Heart right ventricle (tissue), 16 donors: ENCODE data around the gene KRT73. TPM values are rescaled to one million over a fixed set of nuclear protein-coding genes. Genes with fewer than 3 reads are reported as not detected.

Source experiments
- ATAC-seq, 8 donors: fragments of 200-7000 bp; cut with Tn5 transposase; one replicate each; pipeline ENCODE4 v1.9.1; 2020; ENCODE audit warnings: mild to moderate bottlenecking in 8 of 8, moderate library complexity in 8 of 8, moderate number of reproducible peaks in 1 of 8
- DNase-seq, 2 donors: peaks; one replicate each; pipeline ENCODE4 v3.0.0-alpha.2; 2020
- H3K27ac ChIP-seq, 10 donors: fragments of 200-600 bp; sonication (generic) in 2 of 10; one replicate each; pipeline versions ENCODE4 v1.5.0 to v1.8.0; 2020 to 2022; ENCODE audit warnings: mild to moderate bottlenecking in 3 of 10
- H3K27me3 ChIP-seq, 7 donors: fragments of 200-600 bp; one replicate each; pipeline ENCODE4 v1.8.0; 2021 to 2022; ENCODE audit warnings: mild to moderate bottlenecking in 2 of 7
- H3K36me3 ChIP-seq, 9 donors: fragments of 200-600 bp; sonication (generic) in 1 of 9; one replicate each; pipeline versions ENCODE4 v1.5.0 to v1.8.0; 2020 to 2022; ENCODE audit warnings: mild to moderate bottlenecking in 2 of 9
- H3K4me1 ChIP-seq, 9 donors: fragments of 200-600 bp; sonication (generic) in 1 of 9; one replicate each; pipeline versions ENCODE4 v1.5.0 to v1.8.0; 2020 to 2022; ENCODE audit warnings: mild to moderate bottlenecking in 4 of 9
- H3K4me3 ChIP-seq, 10 donors: fragments of 200-600 bp; sonication (generic) in 2 of 10; one replicate each; pipeline versions ENCODE4 v1.5.0 to v1.8.0; 2020 to 2022; ENCODE audit warnings: mild to moderate bottlenecking in 7 of 10, moderate library complexity in 2 of 10
- H3K9me3 ChIP-seq, 11 donors: fragments of 200-600 bp in 10 of 11; sonication (generic) in 2 of 11; one replicate each; pipeline versions ENCODE4 v1.5.0 to v1.8.0; 2013 to 2022; ENCODE audit warnings: mild to moderate bottlenecking in 2 of 11, control low read depth in 1 of 11, moderate library complexity in 1 of 11
- WGBS, 2 donors: extraction: QIAGEN DNeasy Blood & Tissue Kit; methylation state at CpG; one replicate each; pipeline ENCODE4 v1.1.7; 2013; ENCODE audit warnings: inconsistent platforms in 1 of 2; 5-methylcytosine and 5-hydroxymethylcytosine counted together
- intact Hi-C, 10 donors: fragments of 100-400 bp; cut with DNase I; formaldehyde crosslinking; loops; one replicate each; pipeline versions ENCODE4 v1.11.1 to v1.14.2; 2022
- polyA plus RNA-seq, 2 donors: library from polyadenylated mRNA; stranded (reverse); fragments of 200-250 nt; gene quantifications; one replicate each; pipeline ENCODE4 v1.2.3, GENCODE V29; 2013
- total RNA-seq, 10 donors: library from RNA; stranded (reverse); fragmentation: NEBNext Ultra II Directional in 3 of 10; extraction: Animal tissue kit (Norgen Biotek cat#: 25700) in 3 of 10; gene quantifications; one replicate each; pipeline versions ENCODE4 v1.2.1 to v1.2.4, GENCODE V29; 2021 to 2023
- TF ChIP-seq, protein P1 (sequence below), 9 donors: fragments of 200-600 bp; sonication (generic) in 2 of 9; IDR thresholded peaks; one replicate each; pipeline versions ENCODE4 v1.5.0 to v1.8.0; 2021 to 2022; ENCODE audit warnings: antibody characterized with exemption in 9 of 9, mild to moderate bottlenecking in 5 of 9, moderate library complexity in 1 of 9
- donor health status: Arrhythmogenic right ventricular cardiomyopathy.
- donor health status: ischemic (EF 13 %, LVEDD 7.1; RV severe dilation, severe dysfunction).
- donor health status: healthy with polysubstance abuse.
- donor health status: DM: no; HTN: yes; CAD: no.
- donor health status: DM: no; HTN: no; CAD: no.
- donor health status: ischemic (EF 25% LVEDD 6.9; RV normal size, moderate dysfunction).
- donor health status: ischemic (EF 25% LVEDD 5.7; RV mildly dilated, moderate dysfunction).
- donor health status: healthy.
- donor health status: DM: yes; HTN: yes; CAD: no.
- donor health status: Ischemic cardiomyopathy.
- donor health status: ischemic (EF 35%, LVEDD 5.7; RV mildly dilated, moderate dysfunction).
- donor health status: nonischemic (EF 11% LVEDD 7.7; RV severe dilation, severe dysfunction).
- donor health status: DM: yes; HTN: yes; CAD: no.
- donor health status: PGD.
- donor health status: ischemic (EF 29% LVEDD 5.4; RV normal size, mild dysfunction).
- donor health status: nonischemic (EF 23%, LVEDD 6.1; RV moderate dilation, normal function).

Gene KRT73
- total and polyA plus RNA-seq, 12 donors, result not detected

DNA sequence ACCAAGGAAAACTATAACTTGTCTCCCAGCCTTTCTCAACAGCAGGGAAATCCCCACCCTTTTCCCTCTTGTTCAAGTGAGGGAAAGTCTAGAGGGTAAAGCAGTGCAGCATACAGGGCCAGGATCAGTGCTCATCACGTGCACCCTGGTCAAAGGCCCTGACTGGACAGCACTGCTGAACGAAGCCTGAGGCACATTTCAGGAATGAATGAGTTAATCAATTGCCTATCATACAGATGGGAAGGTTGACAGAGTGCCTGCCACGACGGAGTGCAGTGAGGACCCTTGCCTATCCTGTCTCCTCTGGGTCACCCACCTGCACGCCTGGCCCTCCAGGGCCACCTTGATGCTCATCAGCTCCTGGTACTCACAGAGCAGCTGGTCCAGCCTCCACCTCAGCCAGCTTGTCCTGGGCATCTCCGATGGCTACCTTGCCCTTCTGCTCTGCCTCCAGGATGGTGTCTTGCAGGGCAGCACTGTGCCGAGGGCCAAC is 11.7 kb upstream of the KRT73 start:
- H3K4me1 ChIP-seq, result peaks cover 0 to 2% (median 0%) of the 10 kb centered on the region in 9 donors
- no peak overlapping the region for H3K27ac ChIP-seq
- H3K4me3 ChIP-seq, result no peak overlapping the region
- H3K9me3 ChIP-seq, result no peaks in the 10 kb centered on the region
- intact Hi-C loops, result no loop called here
- TF ChIP-seq, protein P1, sequence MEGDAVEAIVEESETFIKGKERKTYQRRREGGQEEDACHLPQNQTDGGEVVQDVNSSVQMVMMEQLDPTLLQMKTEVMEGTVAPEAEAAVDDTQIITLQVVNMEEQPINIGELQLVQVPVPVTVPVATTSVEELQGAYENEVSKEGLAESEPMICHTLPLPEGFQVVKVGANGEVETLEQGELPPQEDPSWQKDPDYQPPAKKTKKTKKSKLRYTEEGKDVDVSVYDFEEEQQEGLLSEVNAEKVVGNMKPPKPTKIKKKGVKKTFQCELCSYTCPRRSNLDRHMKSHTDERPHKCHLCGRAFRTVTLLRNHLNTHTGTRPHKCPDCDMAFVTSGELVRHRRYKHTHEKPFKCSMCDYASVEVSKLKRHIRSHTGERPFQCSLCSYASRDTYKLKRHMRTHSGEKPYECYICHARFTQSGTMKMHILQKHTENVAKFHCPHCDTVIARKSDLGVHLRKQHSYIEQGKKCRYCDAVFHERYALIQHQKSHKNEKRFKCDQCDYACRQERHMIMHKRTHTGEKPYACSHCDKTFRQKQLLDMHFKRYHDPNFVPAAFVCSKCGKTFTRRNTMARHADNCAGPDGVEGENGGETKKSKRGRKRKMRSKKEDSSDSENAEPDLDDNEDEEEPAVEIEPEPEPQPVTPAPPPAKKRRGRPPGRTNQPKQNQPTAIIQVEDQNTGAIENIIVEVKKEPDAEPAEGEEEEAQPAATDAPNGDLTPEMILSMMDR (IDR thresholded peaks at IDR 0.05), result no peak
- DNase-seq (no peak), ATAC-seq (no peak)
- H3K36me3 ChIP-seq, result no peaks in the 10 kb centered on the region
- 70 to 73% methylated on average over 7 of the region's 7 CpGs for WGBS, 2 donors
- peaks cover 0 to 51% (median 0%) of the 10 kb centered on the region in 7 donors for H3K27me3 ChIP-seq

DNA sequence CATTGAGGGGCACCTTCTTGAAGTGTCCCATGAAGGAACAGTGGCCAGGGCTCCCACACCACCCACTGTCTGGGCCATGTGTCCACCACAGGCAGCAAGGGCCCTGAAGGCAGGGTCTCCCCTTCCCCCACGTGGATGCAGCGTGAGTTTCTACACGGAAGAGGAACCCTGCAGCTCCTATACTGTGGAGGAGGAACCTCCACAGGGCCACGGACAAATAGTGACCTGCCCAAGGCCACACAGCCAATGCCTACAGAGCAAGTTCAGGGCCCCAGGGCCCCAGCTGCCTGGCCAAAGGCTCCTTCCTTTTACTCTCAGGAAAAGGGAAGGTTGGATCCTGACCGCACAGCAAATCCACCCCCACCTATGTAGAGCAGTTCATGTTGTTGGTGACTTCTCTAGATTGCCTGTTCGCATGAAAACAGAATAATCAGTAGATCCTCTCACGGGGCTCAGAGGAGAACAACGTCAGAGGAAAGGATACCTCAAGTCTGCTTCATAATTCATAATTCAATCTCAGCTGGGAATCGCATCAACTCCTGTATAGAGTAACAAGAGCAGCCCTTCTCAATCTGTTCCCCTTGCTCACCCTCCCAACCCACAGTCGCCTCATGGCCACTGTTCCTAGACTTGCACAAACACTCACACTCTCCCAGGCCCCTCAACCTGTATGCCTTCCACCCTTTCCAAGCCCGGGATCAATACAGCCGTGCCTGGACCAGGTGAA is 11.1 kb upstream of the KRT73 start:
- Histone ChIP-seq H3K27me3 (peaks cover 0 to 51% (median 0%) of the 10 kb centered on the region in 7 donors), H3K27ac (no peak overlapping the region), H3K9me3 (no peaks in the 10 kb centered on the region), H3K4me1 (peaks cover 0 to under 1% (median 0%) of the 10 kb centered on the region in 9 donors), H3K36me3 (no peaks in the 10 kb centered on the region), H3K4me3 (no peak overlapping the region)
- intact Hi-C loops, result no loop called here
- 82 to 86% methylated on average over 12 of the region's 12 CpGs for WGBS, 2 donors
- no peak for ATAC-seq
- no peak for DNase-seq
- TF ChIP-seq, protein P1 (IDR thresholded peaks at IDR 0.05), result no peak

DNA sequence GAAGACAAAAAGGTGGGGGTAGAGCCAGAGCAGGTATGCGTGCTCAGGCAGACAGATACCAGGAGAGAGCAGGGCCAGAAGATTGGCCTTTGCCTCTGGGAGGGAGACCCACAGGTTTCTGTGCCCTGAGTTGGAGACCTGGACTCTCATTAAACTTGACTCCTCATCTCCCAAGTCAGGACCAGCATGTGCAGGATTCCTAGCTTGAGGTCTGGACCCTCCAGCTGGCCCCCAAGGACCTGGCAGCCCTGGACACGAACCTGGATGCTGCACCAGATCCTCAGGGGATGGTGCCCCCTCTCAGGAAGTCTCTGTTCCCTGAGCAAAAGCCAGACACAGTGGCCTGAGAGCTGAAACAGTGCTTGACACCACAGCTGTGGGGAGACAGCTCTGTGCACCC is 10.5 kb upstream of the KRT73 start:
- intact Hi-C loops, result no loop called here
- WGBS, 2 donors, result 82% methylated on average over 2 of the region's 2 CpGs
- TF ChIP-seq, protein P1 (IDR thresholded peaks at IDR 0.05), result no peak
- Histone ChIP-seq H3K9me3 (peaks cover 0 to 3% (median 0%) of the 10 kb centered on the region in 11 donors), H3K4me3 (no peak overlapping the region), H3K36me3 (no peaks in the 10 kb centered on the region), H3K4me1 (no peaks in the 10 kb centered on the region), H3K27ac (no peak overlapping the region), H3K27me3 (peaks cover 0 to 51% (median 0%) of the 10 kb centered on the region in 7 donors)
- ATAC-seq, result no peak
- DNase-seq, result no peak

DNA sequence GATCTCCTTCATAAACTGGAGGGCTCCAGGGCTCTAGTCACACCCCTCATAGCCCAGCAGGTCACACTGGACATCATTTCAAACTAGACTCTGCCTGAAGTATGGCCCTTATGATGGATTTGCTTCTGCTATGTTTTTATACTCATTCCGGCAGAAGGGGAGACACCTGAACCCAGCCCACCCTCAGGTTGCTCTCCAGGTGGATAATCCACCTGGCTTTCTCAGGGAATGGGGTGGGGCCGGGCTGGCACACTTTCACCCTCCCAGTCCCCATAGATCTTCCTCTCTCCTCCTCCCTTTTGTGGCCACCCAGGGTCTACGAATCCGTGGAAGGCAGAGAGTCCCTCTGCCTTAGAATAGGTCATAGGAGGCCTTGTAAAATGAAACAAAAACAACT is 9.8 kb upstream of the KRT73 start:
- TF ChIP-seq, protein P1 (IDR thresholded peaks at IDR 0.05), result no peak
- H3K27ac ChIP-seq, result no peak overlapping the region
- intact Hi-C loops, result no loop called here
- peaks cover 0 to 8% (median 0%) of the 10 kb centered on the region in 11 donors for H3K9me3 ChIP-seq
- peaks cover 0 to 51% (median 0%) of the 10 kb centered on the region in 7 donors for H3K27me3 ChIP-seq
- DNase-seq, result no peak
- H3K4me1 ChIP-seq, result no peaks in the 10 kb centered on the region
- no peaks in the 10 kb centered on the region for H3K36me3 ChIP-seq
- 74 to 83% methylated on average over 4 of the region's 4 CpGs for WGBS, 2 donors
- ATAC-seq, result no peak
- no peak overlapping the region for H3K4me3 ChIP-seq
